H1 (cell line): ENCODE results near the gene BZW2. TPM values are rescaled to one million over a fixed set of nuclear protein-coding genes. Genes with fewer than 3 reads are reported as not detected.

Experiments
- CTCF ChIA-PET: fragments of 300-600 bp; sonication (Branson Sonifier 250); formaldehyde crosslinking; loops from one replicate; lab custom pipeline; 2021; ENCODE audit not compliant: partially characterized antibody; lab: Charles Lee
- POLR2A ChIA-PET: fragments of 300-600 bp; sonication (Branson Sonifier 250); formaldehyde crosslinking; loops from one replicate; lab custom pipeline; 2021; ENCODE audit warnings: inconsistent platforms; ENCODE audit not compliant: partially characterized antibody; lab: Charles Lee
- DNase-seq, 2 experiments: peaks; one replicate each; pipeline versions ENCODE4 v3.0.0 to v3.0.0-alpha.2; 2010 to 2022; ENCODE audit warnings: low spot score in 2 of 2, low read depth in 1 of 2, mixed read lengths in 1 of 2
- FAIRE-seq: peaks from 2 replicates; lab custom pipeline; 2011; peaks lifted over from hg19 to GRCh38; lab: Jason Lieb, UNC
- H2AFZ ChIP-seq: 2 replicates; pipeline ENCODE4 v1.8.1; 2012; ENCODE audit warnings: low read length, inconsistent platforms
- H2AK5ac ChIP-seq: 2 replicates; pipeline ENCODE4 v1.6.1; 2013; ENCODE audit warnings: low read depth, low read length
- H2BK120ac ChIP-seq: replicated peaks from 2 replicates; pipeline ENCODE3; 2013; ENCODE audit warnings: low read depth, low read length, inconsistent platforms
- H2BK12ac ChIP-seq: 2 replicates; pipeline ENCODE4 v1.6.1; 2013; ENCODE audit warnings: low read depth, low read length
- H2BK15ac ChIP-seq: 2 replicates; pipeline ENCODE4 v1.6.1; 2013; ENCODE audit warnings: low read length
- H2BK20ac ChIP-seq: 2 replicates; pipeline ENCODE4 v1.6.1; 2013; ENCODE audit warnings: low read length
- H2BK5ac ChIP-seq: 2 replicates; pipeline ENCODE4 v1.6.1; 2013; ENCODE audit warnings: low read depth, low read length
- H3K14ac ChIP-seq: 2 replicates; pipeline ENCODE4 v1.6.1; 2013; ENCODE audit warnings: inconsistent platforms; ENCODE audit not compliant: insufficient read length
- H3K18ac ChIP-seq: 2 replicates; pipeline ENCODE4 v1.6.1; 2013; ENCODE audit warnings: low read length; ENCODE audit errors: extremely low read depth
- H3K23ac ChIP-seq: 2 replicates; pipeline ENCODE4 v1.6.1; 2013; ENCODE audit warnings: inconsistent platforms; ENCODE audit not compliant: insufficient read length
- H3K23me2 ChIP-seq: 2 replicates; pipeline ENCODE4 v1.6.1; 2013; ENCODE audit warnings: low read depth, low read length
- H3K27ac ChIP-seq: 2 replicates; pipeline ENCODE4 v1.6.1; 2011; ENCODE audit warnings: low read depth, low read length, inconsistent platforms
- H3K27me3 ChIP-seq, 4 experiments: replicated peaks in 1 of 4; 1 replicate in 1 of 4; 2 replicates in 3 of 4; pipeline versions ENCODE4 v1.6.1 to v1.8.1; 2011 to 2013; ENCODE audit warnings: low read length in 3 of 4, mild to moderate bottlenecking in 3 of 4, inconsistent platforms in 2 of 4, mixed read lengths in 2 of 4, moderate library complexity in 1 of 4; ENCODE audit not compliant: control insufficient read depth in 3 of 4, insufficient read depth in 3 of 4; ENCODE audit errors: extremely low read depth in 1 of 4
- H3K36me3 ChIP-seq, 4 experiments: 2 replicates each; pipeline versions ENCODE4 v1.6.1 to v1.8.1; 2011 to 2013; ENCODE audit warnings: mild to moderate bottlenecking in 4 of 4, low read length in 3 of 4, moderate library complexity in 2 of 4, control low read depth in 1 of 4, inconsistent platforms in 1 of 4; ENCODE audit not compliant: insufficient read depth in 4 of 4, control insufficient read depth in 2 of 4
- H3K4ac ChIP-seq: replicated peaks from 2 replicates; pipeline ENCODE3; 2013; ENCODE audit warnings: low read length, low read depth, mixed read lengths, inconsistent platforms; ENCODE audit not compliant: insufficient read length
- H3K4me1 ChIP-seq, 4 experiments: replicated peaks in 1 of 4; 1 replicate in 1 of 4; 2 replicates in 3 of 4; pipeline versions ENCODE4 v1.6.1 to v1.8.1; 2011 to 2013; ENCODE audit warnings: low read length in 3 of 4, inconsistent platforms in 2 of 4, mixed read lengths in 1 of 4; ENCODE audit not compliant: insufficient read depth in 4 of 4, control insufficient read depth in 3 of 4
- H3K4me2 ChIP-seq, 2 experiments: 2 replicates each; pipeline versions ENCODE4 v1.6.1 to v1.8.1; 2011 to 2013; ENCODE audit warnings: low read depth in 2 of 2, low read length in 2 of 2, control low read depth in 1 of 2, inconsistent platforms in 1 of 2, mild to moderate bottlenecking in 1 of 2; ENCODE audit not compliant: insufficient read depth in 1 of 2
- H3K4me3 ChIP-seq, 4 experiments: fragments of 200-600, 300-600 bp in 1 of 4; sonication (generic), shearing (Covaris generic), sonication (Bioruptor Twin) in 1 of 4; 2 replicates each; pipeline versions ENCODE4 v1.5.1 to v1.8.1; 2011 to 2016; ENCODE audit warnings: low read length in 4 of 4, low read depth in 3 of 4, control low read depth in 2 of 4, inconsistent platforms in 2 of 4, mild to moderate bottlenecking in 2 of 4, mixed read lengths in 1 of 4, moderate library complexity in 1 of 4; ENCODE audit not compliant: insufficient read depth in 2 of 4; ENCODE audit errors: extremely low read depth in 1 of 4
- H3K56ac ChIP-seq: replicated peaks from 2 replicates; pipeline ENCODE3; 2013; ENCODE audit warnings: low read depth, mild to moderate bottlenecking, mixed read lengths, low read length, inconsistent platforms; ENCODE audit not compliant: insufficient read length
- H3K79me1 ChIP-seq: 2 replicates; pipeline ENCODE4 v1.6.1; 2013; ENCODE audit warnings: low read depth, low read length, control low read depth
- H3K79me2 ChIP-seq, 2 experiments: 2 replicates each; pipeline versions ENCODE4 v1.6.1 to v1.8.1; 2012 to 2013; ENCODE audit warnings: low read length in 2 of 2, mild to moderate bottlenecking in 2 of 2, inconsistent platforms in 1 of 2; ENCODE audit not compliant: insufficient read depth in 2 of 2, control insufficient read depth in 1 of 2
- H3K9ac ChIP-seq, 4 experiments: replicated peaks in 1 of 4; 1 replicate in 1 of 4; 2 replicates in 3 of 4; pipeline versions ENCODE4 v1.6.1 to v1.8.1; 2011 to 2013; ENCODE audit warnings: low read depth in 3 of 4, low read length in 3 of 4, control low read depth in 2 of 4, mild to moderate bottlenecking in 2 of 4, moderate library complexity in 2 of 4, inconsistent platforms in 1 of 4; ENCODE audit errors: extremely low read depth in 1 of 4
- H3K9me3 ChIP-seq, 2 experiments: 2 replicates each; pipeline versions ENCODE4 v1.6.1 to v1.8.1; 2012 to 2013; ENCODE audit warnings: mild to moderate bottlenecking in 2 of 2, moderate library complexity in 2 of 2, control low read depth in 1 of 2, inconsistent platforms in 1 of 2, low read depth in 1 of 2, low read length in 1 of 2, mixed read lengths in 1 of 2; ENCODE audit not compliant: insufficient read depth in 2 of 2
- H4K20me1 ChIP-seq, 2 experiments: replicated peaks in 1 of 2; 2 replicates each; pipeline versions ENCODE3 to v1.8.1; 2011 to 2013; ENCODE audit warnings: inconsistent platforms in 2 of 2, low read length in 2 of 2, mild to moderate bottlenecking in 1 of 2; ENCODE audit not compliant: insufficient read depth in 2 of 2, control insufficient read depth in 1 of 2
- H4K5ac ChIP-seq: 2 replicates; pipeline ENCODE4 v1.6.1; 2013; ENCODE audit warnings: low read length, low read depth, mixed read lengths, inconsistent platforms; ENCODE audit not compliant: insufficient read length
- H4K8ac ChIP-seq: 2 replicates; pipeline ENCODE4 v1.8.0; 2013; ENCODE audit warnings: mild to moderate bottlenecking, moderate library complexity, low read length, inconsistent platforms; ENCODE audit not compliant: insufficient read depth; ENCODE audit errors: extremely low read depth
- H4K91ac ChIP-seq: replicated peaks from 2 replicates; pipeline ENCODE3; 2013; ENCODE audit warnings: low read length, mixed read lengths, inconsistent platforms; ENCODE audit not compliant: insufficient read length
- CEBPB ChIP-seq: IDR thresholded peaks from 2 replicates; pipeline ENCODE4 v1.6.1; 2012; ENCODE audit warnings: low read depth, low read length
- CHD2 ChIP-seq: IDR thresholded peaks from 2 replicates; pipeline ENCODE4 v1.6.1; 2012; ENCODE audit warnings: low read length, improper control_type of control experiment
- KDM4A ChIP-seq: IDR thresholded peaks from one replicate; pipeline ENCODE4 v1.7.1; 2012; ENCODE audit warnings: low read depth, mild to moderate bottlenecking, moderate library complexity, low read length, inconsistent platforms; ENCODE audit not compliant: severe bottlenecking
- MAFK ChIP-seq: IDR thresholded peaks from 2 replicates; pipeline ENCODE4 v1.6.1; 2012; ENCODE audit warnings: low read depth, mild to moderate bottlenecking, improper control_type of control experiment, low read length
- SP1 ChIP-seq: IDR thresholded peaks from 2 replicates; pipeline ENCODE4 v1.6.1; 2011; ENCODE audit warnings: low read depth, low read length
- SRF ChIP-seq: IDR thresholded peaks from 2 replicates; pipeline ENCODE4 v1.6.1; 2011; ENCODE audit warnings: mild to moderate bottlenecking, low read depth, low read length, moderate library complexity
- SUZ12 ChIP-seq: fragments of 200-600 bp; sonication (generic); IDR thresholded peaks from 2 replicates; pipeline ENCODE4 v1.6.1; 2012; ENCODE audit warnings: mild to moderate bottlenecking, inconsistent platforms, low read length, moderate library complexity, mixed read lengths
- TCF12 ChIP-seq: IDR thresholded peaks from 2 replicates; pipeline ENCODE4 v1.6.1; 2011; ENCODE audit warnings: low read depth, mild to moderate bottlenecking, low read length
- WGBS, 2 experiments: shearing (Covaris generic) in 1 of 2; methylation state at CpG; one replicate each; pipeline versions ENCODE4 v1.1.6 to v1.1.7; 2013 to 2015; ENCODE audit warnings: low lambda C conversion rate in 2 of 2, mixed read lengths in 2 of 2, inconsistent platforms in 1 of 2, low coverage in 1 of 2, missing lambda C conversion rate in 1 of 2; ENCODE audit not compliant: insufficient replicate concordance in 2 of 2, insufficient coverage in 1 of 2, insufficient read length in 1 of 2; ENCODE audit errors: extremely low coverage in 1 of 2, missing lambda C conversion rate in 1 of 2; 5-methylcytosine and 5-hydroxymethylcytosine counted together
- polyA plus RNA-seq, 7 experiments: library from polyadenylated mRNA; depleted of rRNA in 3 of 7; stranded (reverse) in 5 of 7; unstranded in 2 of 7; fragments of >200 nt in 5 of 7; fragments of 200-250 nt in 2 of 7; gene quantifications; 1 replicate in 5 of 7; 2 replicates in 1 of 7; 4 replicates in 1 of 7; pipeline versions ENCODE4 v1.2.1 to v1.2.3, GENCODE V29; 2011 to 2013; ENCODE audit warnings: missing spikeins in 2 of 7, mixed read lengths in 2 of 7
- total RNA-seq: library from RNA; stranded (reverse); fragmentation: NEBNext Ultra II Directional; extraction: Animal tissue kit (Norgen Biotek cat#: 25700); gene quantifications from 2 replicates; pipeline ENCODE4 v1.2.1, GENCODE V29; 2021

Gene BZW2
- total and polyA plus RNA-seq, 2 of the 8 experiments (the other 6 are each of a cell fraction or from before 2014, with no cell fraction given): 32.3 to 103 TPM

DNA sequence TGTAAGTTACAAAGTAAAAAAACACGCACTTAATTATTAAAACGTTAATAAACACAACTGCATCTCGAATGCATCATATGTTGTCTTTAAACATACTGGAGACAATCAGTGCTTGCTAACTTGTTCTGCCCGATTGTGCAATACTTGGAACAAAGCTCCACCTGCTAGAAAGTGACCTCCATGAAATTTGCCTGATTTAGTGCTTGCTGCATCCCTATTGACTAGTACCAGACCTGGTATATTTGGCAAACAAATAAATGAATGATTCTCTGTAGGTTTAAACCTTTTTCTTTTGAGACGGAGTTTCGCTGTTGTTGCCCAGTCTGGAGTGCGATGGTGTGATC, 6.2 kb downstream of the BZW2 start:
- no peak overlapping the region for H3K23ac ChIP-seq
- no peak for FAIRE-seq
- H3K27me3 ChIP-seq: no peaks in the 10 kb centered on the region
- CTCF ChIA-PET: no interaction called here
- no peak overlapping the region for H2BK15ac ChIP-seq
- peaks cover 5% of the 10 kb centered on the region; the same call in 1 of the 2 replicates for H3K79me1 ChIP-seq
- H3K18ac ChIP-seq: no peak overlapping the region
- no peak overlapping the region for H2AK5ac ChIP-seq
- no peak overlapping the region for H3K56ac ChIP-seq
- no peak overlapping the region for H2BK20ac ChIP-seq
- H3K4me3 ChIP-seq: no peak overlapping the region
- H3K9me3 ChIP-seq: no peaks in the 10 kb centered on the region
- H3K27ac ChIP-seq: no peak overlapping the region
- WGBS, 2 experiments: 92% methylated on average over 7 of the region's 7 CpGs; no CpG with 5 or more reads in 1 of the 2 experiments
- no peak overlapping the region for H2BK120ac ChIP-seq
- peaks cover 7 to 12% of the 10 kb centered on the region in 2 experiments for H4K20me1 ChIP-seq
- no peak for TF ChIP-seq KDM4A
- TF ChIP-seq SP1: no peak
- no peak for TF ChIP-seq TCF12
- TF ChIP-seq SRF: no peak
- no peak for TF ChIP-seq CHD2
- TF ChIP-seq MAFK: no peak
- TF ChIP-seq CEBPB: peak; percentile 84
- TF ChIP-seq SUZ12: no peak
- POLR2A ChIA-PET: interaction anchor here (0.8 to 1.4 kb wide), 2 partner anchors 12 to 15 kb away, joined by 3 to 4 read pairs; no protein-coding TSS in a partner anchor
- H3K79me2 ChIP-seq: peaks cover 14 to 99% of the 10 kb centered on the region in 2 experiments
- H2BK12ac ChIP-seq: no peak overlapping the region
- H2BK5ac ChIP-seq: no peak overlapping the region
- H3K4ac ChIP-seq: no peak overlapping the region
- no peak overlapping the region for H3K14ac ChIP-seq
- H4K91ac ChIP-seq: no peak overlapping the region
- H3K23me2 ChIP-seq: no peaks in the 10 kb centered on the region; the same call in 1 of the 2 replicates
- no peak overlapping the region for H3K9ac ChIP-seq
- no peak overlapping the region for H3K4me2 ChIP-seq
- no peak overlapping the region for H2AFZ ChIP-seq
- H3K4me1 ChIP-seq: peaks cover 2 to 11% (median 5%) of the 10 kb centered on the region in 4 experiments; a peak in 4 of 7 replicates
- no peaks in the 10 kb centered on the region for H3K36me3 ChIP-seq
- no peak overlapping the region for H4K8ac ChIP-seq
- no peak for DNase-seq
- H4K5ac ChIP-seq: no peak overlapping the region
